H1 (cell line): ENCODE results near the gene PKD1L1. TPM values are rescaled to one million over a fixed set of nuclear protein-coding genes. Genes with fewer than 3 reads are reported as not detected.

Experiments
- CTCF ChIA-PET: fragments of 300-600 bp; sonication (Branson Sonifier 250); formaldehyde crosslinking; loops from one replicate; lab custom pipeline; 2021; ENCODE audit not compliant: partially characterized antibody; lab: Charles Lee
- POLR2A ChIA-PET: fragments of 300-600 bp; sonication (Branson Sonifier 250); formaldehyde crosslinking; loops from one replicate; lab custom pipeline; 2021; ENCODE audit warnings: inconsistent platforms; ENCODE audit not compliant: partially characterized antibody; lab: Charles Lee
- DNase-seq, 2 experiments: peaks; one replicate each; pipeline versions ENCODE4 v3.0.0 to v3.0.0-alpha.2; 2010 to 2022; ENCODE audit warnings: low spot score in 2 of 2, low read depth in 1 of 2, mixed read lengths in 1 of 2
- FAIRE-seq: peaks from 2 replicates; lab custom pipeline; 2011; peaks lifted over from hg19 to GRCh38; lab: Jason Lieb, UNC
- H2AFZ ChIP-seq: 2 replicates; pipeline ENCODE4 v1.8.1; 2012; ENCODE audit warnings: low read length, inconsistent platforms
- H2AK5ac ChIP-seq: 2 replicates; pipeline ENCODE4 v1.6.1; 2013; ENCODE audit warnings: low read depth, low read length
- H2BK120ac ChIP-seq: replicated peaks from 2 replicates; pipeline ENCODE3; 2013; ENCODE audit warnings: low read depth, low read length, inconsistent platforms
- H2BK12ac ChIP-seq: 2 replicates; pipeline ENCODE4 v1.6.1; 2013; ENCODE audit warnings: low read depth, low read length
- H2BK15ac ChIP-seq: 2 replicates; pipeline ENCODE4 v1.6.1; 2013; ENCODE audit warnings: low read length
- H2BK20ac ChIP-seq: 2 replicates; pipeline ENCODE4 v1.6.1; 2013; ENCODE audit warnings: low read length
- H2BK5ac ChIP-seq: 2 replicates; pipeline ENCODE4 v1.6.1; 2013; ENCODE audit warnings: low read depth, low read length
- H3K14ac ChIP-seq: 2 replicates; pipeline ENCODE4 v1.6.1; 2013; ENCODE audit warnings: inconsistent platforms; ENCODE audit not compliant: insufficient read length
- H3K18ac ChIP-seq: 2 replicates; pipeline ENCODE4 v1.6.1; 2013; ENCODE audit warnings: low read length; ENCODE audit errors: extremely low read depth
- H3K23ac ChIP-seq: 2 replicates; pipeline ENCODE4 v1.6.1; 2013; ENCODE audit warnings: inconsistent platforms; ENCODE audit not compliant: insufficient read length
- H3K23me2 ChIP-seq: 2 replicates; pipeline ENCODE4 v1.6.1; 2013; ENCODE audit warnings: low read depth, low read length
- H3K27ac ChIP-seq: 2 replicates; pipeline ENCODE4 v1.6.1; 2011; ENCODE audit warnings: low read depth, low read length, inconsistent platforms
- H3K27me3 ChIP-seq, 4 experiments: replicated peaks in 1 of 4; 1 replicate in 1 of 4; 2 replicates in 3 of 4; pipeline versions ENCODE4 v1.6.1 to v1.8.1; 2011 to 2013; ENCODE audit warnings: low read length in 3 of 4, mild to moderate bottlenecking in 3 of 4, inconsistent platforms in 2 of 4, mixed read lengths in 2 of 4, moderate library complexity in 1 of 4; ENCODE audit not compliant: control insufficient read depth in 3 of 4, insufficient read depth in 3 of 4; ENCODE audit errors: extremely low read depth in 1 of 4
- H3K36me3 ChIP-seq, 4 experiments: 2 replicates each; pipeline versions ENCODE4 v1.6.1 to v1.8.1; 2011 to 2013; ENCODE audit warnings: mild to moderate bottlenecking in 4 of 4, low read length in 3 of 4, moderate library complexity in 2 of 4, control low read depth in 1 of 4, inconsistent platforms in 1 of 4; ENCODE audit not compliant: insufficient read depth in 4 of 4, control insufficient read depth in 2 of 4
- H3K4ac ChIP-seq: replicated peaks from 2 replicates; pipeline ENCODE3; 2013; ENCODE audit warnings: low read length, low read depth, mixed read lengths, inconsistent platforms; ENCODE audit not compliant: insufficient read length
- H3K4me1 ChIP-seq, 4 experiments: replicated peaks in 1 of 4; 1 replicate in 1 of 4; 2 replicates in 3 of 4; pipeline versions ENCODE4 v1.6.1 to v1.8.1; 2011 to 2013; ENCODE audit warnings: low read length in 3 of 4, inconsistent platforms in 2 of 4, mixed read lengths in 1 of 4; ENCODE audit not compliant: insufficient read depth in 4 of 4, control insufficient read depth in 3 of 4
- H3K4me2 ChIP-seq, 2 experiments: 2 replicates each; pipeline versions ENCODE4 v1.6.1 to v1.8.1; 2011 to 2013; ENCODE audit warnings: low read depth in 2 of 2, low read length in 2 of 2, control low read depth in 1 of 2, inconsistent platforms in 1 of 2, mild to moderate bottlenecking in 1 of 2; ENCODE audit not compliant: insufficient read depth in 1 of 2
- H3K4me3 ChIP-seq, 4 experiments: fragments of 200-600, 300-600 bp in 1 of 4; sonication (generic), shearing (Covaris generic), sonication (Bioruptor Twin) in 1 of 4; 2 replicates each; pipeline versions ENCODE4 v1.5.1 to v1.8.1; 2011 to 2016; ENCODE audit warnings: low read length in 4 of 4, low read depth in 3 of 4, control low read depth in 2 of 4, inconsistent platforms in 2 of 4, mild to moderate bottlenecking in 2 of 4, mixed read lengths in 1 of 4, moderate library complexity in 1 of 4; ENCODE audit not compliant: insufficient read depth in 2 of 4; ENCODE audit errors: extremely low read depth in 1 of 4
- H3K56ac ChIP-seq: replicated peaks from 2 replicates; pipeline ENCODE3; 2013; ENCODE audit warnings: low read depth, mild to moderate bottlenecking, mixed read lengths, low read length, inconsistent platforms; ENCODE audit not compliant: insufficient read length
- H3K79me1 ChIP-seq: 2 replicates; pipeline ENCODE4 v1.6.1; 2013; ENCODE audit warnings: low read depth, low read length, control low read depth
- H3K79me2 ChIP-seq, 2 experiments: 2 replicates each; pipeline versions ENCODE4 v1.6.1 to v1.8.1; 2012 to 2013; ENCODE audit warnings: low read length in 2 of 2, mild to moderate bottlenecking in 2 of 2, inconsistent platforms in 1 of 2; ENCODE audit not compliant: insufficient read depth in 2 of 2, control insufficient read depth in 1 of 2
- H3K9ac ChIP-seq, 4 experiments: replicated peaks in 1 of 4; 1 replicate in 1 of 4; 2 replicates in 3 of 4; pipeline versions ENCODE4 v1.6.1 to v1.8.1; 2011 to 2013; ENCODE audit warnings: low read depth in 3 of 4, low read length in 3 of 4, control low read depth in 2 of 4, mild to moderate bottlenecking in 2 of 4, moderate library complexity in 2 of 4, inconsistent platforms in 1 of 4; ENCODE audit errors: extremely low read depth in 1 of 4
- H3K9me3 ChIP-seq, 2 experiments: 2 replicates each; pipeline versions ENCODE4 v1.6.1 to v1.8.1; 2012 to 2013; ENCODE audit warnings: mild to moderate bottlenecking in 2 of 2, moderate library complexity in 2 of 2, control low read depth in 1 of 2, inconsistent platforms in 1 of 2, low read depth in 1 of 2, low read length in 1 of 2, mixed read lengths in 1 of 2; ENCODE audit not compliant: insufficient read depth in 2 of 2
- H4K20me1 ChIP-seq, 2 experiments: replicated peaks in 1 of 2; 2 replicates each; pipeline versions ENCODE3 to v1.8.1; 2011 to 2013; ENCODE audit warnings: inconsistent platforms in 2 of 2, low read length in 2 of 2, mild to moderate bottlenecking in 1 of 2; ENCODE audit not compliant: insufficient read depth in 2 of 2, control insufficient read depth in 1 of 2
- H4K5ac ChIP-seq: 2 replicates; pipeline ENCODE4 v1.6.1; 2013; ENCODE audit warnings: low read length, low read depth, mixed read lengths, inconsistent platforms; ENCODE audit not compliant: insufficient read length
- H4K8ac ChIP-seq: 2 replicates; pipeline ENCODE4 v1.8.0; 2013; ENCODE audit warnings: mild to moderate bottlenecking, moderate library complexity, low read length, inconsistent platforms; ENCODE audit not compliant: insufficient read depth; ENCODE audit errors: extremely low read depth
- H4K91ac ChIP-seq: replicated peaks from 2 replicates; pipeline ENCODE3; 2013; ENCODE audit warnings: low read length, mixed read lengths, inconsistent platforms; ENCODE audit not compliant: insufficient read length
- BACH1 ChIP-seq: IDR thresholded peaks from 2 replicates; pipeline ENCODE4 v1.6.1; 2012; ENCODE audit warnings: low read length, improper control_type of control experiment
- BRCA1 ChIP-seq: IDR thresholded peaks from 2 replicates; pipeline ENCODE4 v1.6.1; 2012; ENCODE audit warnings: low read depth, low read length, improper control_type of control experiment
- SAP30 ChIP-seq: fragments of 300-600 bp; sonication (generic); IDR thresholded peaks from 2 replicates; pipeline ENCODE4 v1.7.1; 2012; ENCODE audit warnings: low read length, moderate library complexity, mild to moderate bottlenecking, inconsistent platforms; ENCODE audit not compliant: insufficient read depth, insufficient replicate concordance
- YY1 ChIP-seq: IDR thresholded peaks from 2 replicates; pipeline ENCODE4 v1.6.1; 2011; ENCODE audit warnings: low read depth, mild to moderate bottlenecking, low read length
- WGBS, 2 experiments: shearing (Covaris generic) in 1 of 2; methylation state at CpG; one replicate each; pipeline versions ENCODE4 v1.1.6 to v1.1.7; 2013 to 2015; ENCODE audit warnings: low lambda C conversion rate in 2 of 2, mixed read lengths in 2 of 2, inconsistent platforms in 1 of 2, low coverage in 1 of 2, missing lambda C conversion rate in 1 of 2; ENCODE audit not compliant: insufficient replicate concordance in 2 of 2, insufficient coverage in 1 of 2, insufficient read length in 1 of 2; ENCODE audit errors: extremely low coverage in 1 of 2, missing lambda C conversion rate in 1 of 2; 5-methylcytosine and 5-hydroxymethylcytosine counted together
- polyA plus RNA-seq, 7 experiments: library from polyadenylated mRNA; depleted of rRNA in 3 of 7; stranded (reverse) in 5 of 7; unstranded in 2 of 7; fragments of >200 nt in 5 of 7; fragments of 200-250 nt in 2 of 7; gene quantifications; 1 replicate in 5 of 7; 2 replicates in 1 of 7; 4 replicates in 1 of 7; pipeline versions ENCODE4 v1.2.1 to v1.2.3, GENCODE V29; 2011 to 2013; ENCODE audit warnings: missing spikeins in 2 of 7, mixed read lengths in 2 of 7
- total RNA-seq: library from RNA; stranded (reverse); fragmentation: NEBNext Ultra II Directional; extraction: Animal tissue kit (Norgen Biotek cat#: 25700); gene quantifications from 2 replicates; pipeline ENCODE4 v1.2.1, GENCODE V29; 2021
- TF ChIP-seq, protein P1 (sequence below): IDR thresholded peaks from 2 replicates; pipeline ENCODE4 v1.6.1; 2011; ENCODE audit warnings: low read length, improper control_type of control experiment

Gene PKD1L1
- total and polyA plus RNA-seq, 2 of the 8 experiments (the other 6 are each of a cell fraction or from before 2014, with no cell fraction given) = 0.22 to 0.35 TPM

DNA sequence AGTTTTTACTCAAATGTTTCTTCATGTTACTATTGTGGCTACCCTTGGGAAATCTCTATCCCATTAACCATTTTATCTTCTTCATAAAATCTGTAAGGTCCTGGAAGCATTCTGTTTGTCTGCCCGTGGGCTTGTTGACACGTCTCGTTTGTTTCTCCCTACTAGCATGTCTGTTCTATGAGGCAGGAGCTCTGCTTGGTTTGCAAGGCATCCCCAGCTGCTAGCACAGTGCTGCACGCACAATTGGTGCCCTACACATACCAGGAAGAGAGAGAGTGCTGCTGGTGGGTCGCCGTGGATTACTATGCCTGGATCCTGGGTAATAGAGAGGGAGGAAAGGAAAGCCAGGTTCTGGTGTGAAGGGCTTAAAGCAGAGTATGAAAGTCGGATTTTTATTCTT, 200.2 kb downstream of the PKD1L1 start:
- Histone ChIP-seq H2BK12ac (no peak overlapping the region), H3K27me3 (no peaks in the 10 kb centered on the region), H3K4me3 (no peak overlapping the region), H3K14ac (no peak overlapping the region), H3K4me1 (peaks cover 0 to 6% (median 3%) of the 10 kb centered on the region in 4 experiments; a peak in 5 of 7 replicates), H3K56ac (no peak overlapping the region), H3K18ac (no peak overlapping the region), H2AFZ (no peak overlapping the region; the same call in 1 of the 2 replicates), H3K4ac (no peak overlapping the region), H4K91ac (no peak overlapping the region), H4K5ac (no peak overlapping the region), H2AK5ac (no peak overlapping the region), H3K4me2 (no peak overlapping the region), H3K23ac (no peak overlapping the region), H2BK15ac (no peak overlapping the region), H2BK5ac (no peak overlapping the region), H3K79me2 (no peaks in the 10 kb centered on the region), H3K79me1 (no peaks in the 10 kb centered on the region), H3K36me3 (no peaks in the 10 kb centered on the region), H2BK120ac (no peak overlapping the region), H3K27ac (no peak overlapping the region), H2BK20ac (no peak overlapping the region), H4K20me1 (no peaks in the 10 kb centered on the region), H3K23me2 (no peaks in the 10 kb centered on the region), H3K9me3 (no peaks in the 10 kb centered on the region), H4K8ac (no peak overlapping the region), H3K9ac (no peak overlapping the region)
- TF ChIP-seq SAP30 = no peak
- no peak for TF ChIP-seq BRCA1
- TF ChIP-seq, protein P1, sequence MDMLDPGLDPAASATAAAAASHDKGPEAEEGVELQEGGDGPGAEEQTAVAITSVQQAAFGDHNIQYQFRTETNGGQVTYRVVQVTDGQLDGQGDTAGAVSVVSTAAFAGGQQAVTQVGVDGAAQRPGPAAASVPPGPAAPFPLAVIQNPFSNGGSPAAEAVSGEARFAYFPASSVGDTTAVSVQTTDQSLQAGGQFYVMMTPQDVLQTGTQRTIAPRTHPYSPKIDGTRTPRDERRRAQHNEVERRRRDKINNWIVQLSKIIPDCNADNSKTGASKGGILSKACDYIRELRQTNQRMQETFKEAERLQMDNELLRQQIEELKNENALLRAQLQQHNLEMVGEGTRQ = no peak
- no peak for TF ChIP-seq YY1
- TF ChIP-seq BACH1 = no peak
- 89% methylated on average over 7 of the region's 7 CpGs; no CpG with 5 or more reads in 1 of the 2 experiments for WGBS, 2 experiments
- FAIRE-seq = no peak
- peak in 1 of 2 experiments; percentile 23 for DNase-seq
- ChIA-PET POLR2A (no interaction called here), CTCF (no interaction called here)
